ENCODE measurements around the gene SOX18.

DNA sequence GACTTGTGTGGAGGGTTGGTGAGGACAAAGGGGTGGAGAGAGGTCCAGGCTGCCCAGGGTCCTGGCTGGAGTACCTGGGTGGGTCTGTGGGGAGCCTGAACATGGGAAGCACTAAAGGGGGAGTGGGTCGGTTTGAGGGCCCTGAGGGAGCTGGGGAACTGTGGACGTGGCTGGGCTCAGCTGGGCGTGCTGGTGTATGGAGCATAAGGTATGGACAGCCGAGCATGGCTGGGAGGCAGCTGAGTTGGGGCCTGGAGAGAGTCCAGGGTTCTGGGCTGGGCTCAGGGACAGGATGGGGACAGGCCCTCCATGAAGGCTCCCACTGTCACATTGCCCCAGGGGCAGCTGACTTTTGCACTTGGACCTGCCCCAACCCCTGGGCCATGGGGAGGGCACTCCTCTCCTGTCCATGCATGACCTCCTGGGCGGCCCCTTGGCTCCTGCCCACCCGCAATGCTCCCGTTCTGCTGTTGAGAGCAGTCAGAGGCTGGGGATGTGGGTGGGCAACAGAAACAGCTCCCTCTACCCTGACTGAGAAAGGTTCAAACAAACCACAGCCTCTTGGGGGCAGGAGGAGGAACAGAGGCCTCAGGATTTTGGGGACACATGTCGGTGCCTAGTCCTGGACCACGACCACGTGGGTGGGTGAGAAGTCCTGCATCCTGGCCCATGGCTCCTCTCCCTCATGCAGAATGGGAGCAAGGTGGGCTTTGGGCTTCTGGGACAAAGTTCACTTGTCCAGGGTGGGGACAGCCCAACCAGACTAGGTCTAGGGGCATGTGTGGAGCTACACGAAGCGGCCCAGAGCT is 9.0 kb downstream of the SOX18 start:
- TF ChIP-seq EZH2 (conservative IDR thresholded peaks at IDR 0.05; ENCODE audit: low read depth, low read length) = no peak
- TF ChIP-seq KLF11 (CRISPR knock-in tag; IDR thresholded peaks at IDR 0.05) = no peak; the same call in 1 of the 2 replicates
- no peak for TF ChIP-seq ZNF232 (CRISPR knock-in tag; IDR thresholded peaks at IDR 0.05; ENCODE audit: borderline replicate concordance)
- TF ChIP-seq CBFB (CRISPR knock-in tag; IDR thresholded peaks at IDR 0.05) = no peak; the same call in 1 of the 2 replicates
- TF ChIP-seq ATAD3A (CRISPR knock-in tag; IDR thresholded peaks at IDR 0.05) = no peak
- TF ChIP-seq SNAPC5 (CRISPR knock-in tag; IDR thresholded peaks at IDR 0.05; ENCODE audit: borderline replicate concordance) = no peak
- TF ChIP-seq ISX (CRISPR knock-in tag; conservative IDR thresholded peaks at IDR 0.05) = no peak
- TF ChIP-seq, protein P1, sequence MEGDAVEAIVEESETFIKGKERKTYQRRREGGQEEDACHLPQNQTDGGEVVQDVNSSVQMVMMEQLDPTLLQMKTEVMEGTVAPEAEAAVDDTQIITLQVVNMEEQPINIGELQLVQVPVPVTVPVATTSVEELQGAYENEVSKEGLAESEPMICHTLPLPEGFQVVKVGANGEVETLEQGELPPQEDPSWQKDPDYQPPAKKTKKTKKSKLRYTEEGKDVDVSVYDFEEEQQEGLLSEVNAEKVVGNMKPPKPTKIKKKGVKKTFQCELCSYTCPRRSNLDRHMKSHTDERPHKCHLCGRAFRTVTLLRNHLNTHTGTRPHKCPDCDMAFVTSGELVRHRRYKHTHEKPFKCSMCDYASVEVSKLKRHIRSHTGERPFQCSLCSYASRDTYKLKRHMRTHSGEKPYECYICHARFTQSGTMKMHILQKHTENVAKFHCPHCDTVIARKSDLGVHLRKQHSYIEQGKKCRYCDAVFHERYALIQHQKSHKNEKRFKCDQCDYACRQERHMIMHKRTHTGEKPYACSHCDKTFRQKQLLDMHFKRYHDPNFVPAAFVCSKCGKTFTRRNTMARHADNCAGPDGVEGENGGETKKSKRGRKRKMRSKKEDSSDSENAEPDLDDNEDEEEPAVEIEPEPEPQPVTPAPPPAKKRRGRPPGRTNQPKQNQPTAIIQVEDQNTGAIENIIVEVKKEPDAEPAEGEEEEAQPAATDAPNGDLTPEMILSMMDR (CRISPR knock-in tag; IDR thresholded peaks at IDR 0.05) = 0 out of 2 replicates have a peak, but pooled peaks have one; percentile 32
- no peak; the same call in 1 of the 2 replicates for TF ChIP-seq TAF1 (CRISPR knock-in tag; IDR thresholded peaks at IDR 0.05)
- peak; percentile 29; the same call in 1 of the 2 replicates for TF ChIP-seq NCOA2 (CRISPR knock-in tag; IDR thresholded peaks at IDR 0.05)

Data from HepG2 (cell line).